ENCODE results near the gene NUAK1.

The NUAK1 gene

DNA sequence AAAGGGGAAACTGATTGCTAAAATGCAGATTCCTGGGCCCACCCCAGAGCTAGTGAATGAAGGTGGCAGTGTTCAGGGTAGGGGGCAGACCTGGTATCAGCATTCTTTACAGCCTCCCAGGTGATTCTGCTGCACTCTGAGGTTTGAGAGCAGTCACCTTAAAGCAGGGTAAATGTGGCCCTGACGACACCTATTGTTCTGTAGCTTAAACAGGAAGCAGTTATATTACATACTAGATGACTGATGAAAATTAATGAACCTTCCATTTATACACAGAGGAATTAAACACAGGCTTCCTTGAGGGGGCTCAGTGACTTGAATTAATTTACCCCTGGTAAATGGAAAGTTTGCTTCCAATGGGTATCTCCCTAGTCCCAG lies 25.3 kb downstream of the NUAK1 start:
- no peak overlapping the region for H3K27ac ChIP-seq
- TF ChIP-seq, protein P1, sequence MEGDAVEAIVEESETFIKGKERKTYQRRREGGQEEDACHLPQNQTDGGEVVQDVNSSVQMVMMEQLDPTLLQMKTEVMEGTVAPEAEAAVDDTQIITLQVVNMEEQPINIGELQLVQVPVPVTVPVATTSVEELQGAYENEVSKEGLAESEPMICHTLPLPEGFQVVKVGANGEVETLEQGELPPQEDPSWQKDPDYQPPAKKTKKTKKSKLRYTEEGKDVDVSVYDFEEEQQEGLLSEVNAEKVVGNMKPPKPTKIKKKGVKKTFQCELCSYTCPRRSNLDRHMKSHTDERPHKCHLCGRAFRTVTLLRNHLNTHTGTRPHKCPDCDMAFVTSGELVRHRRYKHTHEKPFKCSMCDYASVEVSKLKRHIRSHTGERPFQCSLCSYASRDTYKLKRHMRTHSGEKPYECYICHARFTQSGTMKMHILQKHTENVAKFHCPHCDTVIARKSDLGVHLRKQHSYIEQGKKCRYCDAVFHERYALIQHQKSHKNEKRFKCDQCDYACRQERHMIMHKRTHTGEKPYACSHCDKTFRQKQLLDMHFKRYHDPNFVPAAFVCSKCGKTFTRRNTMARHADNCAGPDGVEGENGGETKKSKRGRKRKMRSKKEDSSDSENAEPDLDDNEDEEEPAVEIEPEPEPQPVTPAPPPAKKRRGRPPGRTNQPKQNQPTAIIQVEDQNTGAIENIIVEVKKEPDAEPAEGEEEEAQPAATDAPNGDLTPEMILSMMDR (conservative IDR thresholded peaks at IDR 0.05): no peak
- TF ChIP-seq ZFX (IDR thresholded peaks at IDR 0.05): no peak

DNA sequence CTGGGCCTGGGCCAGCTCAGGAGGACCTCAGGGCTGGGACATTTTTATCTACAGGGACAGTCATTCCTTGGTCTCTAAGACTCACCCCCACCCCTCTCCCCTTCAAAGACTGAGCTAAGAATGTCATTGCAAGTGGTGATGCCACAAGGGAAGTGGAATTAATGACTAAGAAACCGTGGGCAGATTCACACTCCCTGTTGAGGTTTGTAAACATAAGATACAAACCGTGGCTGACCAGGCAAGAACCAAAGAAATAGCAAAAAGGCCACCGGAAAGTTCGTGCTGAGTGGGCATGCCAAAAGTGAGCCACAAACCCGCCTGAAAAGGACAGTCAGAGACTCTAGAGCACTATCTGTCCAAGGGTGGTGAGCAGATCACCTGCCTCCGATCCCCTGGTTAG lies 25.7 kb downstream of the NUAK1 start:
- TF ChIP-seq, protein P1 (conservative IDR thresholded peaks at IDR 0.05): no peak
- no peak for TF ChIP-seq ZFX (IDR thresholded peaks at IDR 0.05)
- H3K27ac ChIP-seq: no peak overlapping the region

DNA sequence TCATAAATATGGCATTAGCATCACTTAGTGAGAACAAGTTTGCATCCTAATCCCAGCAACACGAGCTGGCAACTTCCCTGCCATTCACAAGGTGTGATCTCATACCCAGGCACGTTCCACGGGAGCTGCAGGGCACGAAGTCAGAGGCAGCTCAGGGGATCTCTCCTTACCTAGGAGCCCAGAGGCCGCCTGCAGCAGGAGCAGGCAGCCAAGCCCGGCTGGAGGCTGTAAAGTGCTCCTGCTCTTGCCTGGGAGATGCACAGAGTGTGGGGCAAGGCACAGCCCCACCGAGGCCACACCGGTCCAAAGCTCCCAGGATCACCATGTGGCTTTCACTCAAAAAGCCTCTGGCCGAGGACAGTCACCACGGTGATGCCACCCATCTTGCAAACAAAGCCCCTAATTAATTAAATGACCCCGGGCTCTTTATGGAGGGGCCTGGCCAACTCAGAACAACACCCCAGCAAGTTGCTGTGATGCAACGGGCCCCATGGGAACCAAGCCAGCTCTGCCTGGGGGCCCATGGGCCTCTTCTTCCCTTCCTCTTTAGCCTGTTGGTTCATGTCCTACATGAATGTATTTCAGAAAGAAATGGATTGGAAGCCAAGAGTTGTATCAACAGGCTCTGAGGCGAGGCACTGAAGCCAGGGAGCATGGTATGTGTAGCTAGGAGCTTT lies 26.5 kb downstream of the NUAK1 start:
- no peak for TF ChIP-seq ZFX (IDR thresholded peaks at IDR 0.05)
- TF ChIP-seq, protein P1 (conservative IDR thresholded peaks at IDR 0.05): no peak
- H3K27ac ChIP-seq: no peak overlapping the region

DNA sequence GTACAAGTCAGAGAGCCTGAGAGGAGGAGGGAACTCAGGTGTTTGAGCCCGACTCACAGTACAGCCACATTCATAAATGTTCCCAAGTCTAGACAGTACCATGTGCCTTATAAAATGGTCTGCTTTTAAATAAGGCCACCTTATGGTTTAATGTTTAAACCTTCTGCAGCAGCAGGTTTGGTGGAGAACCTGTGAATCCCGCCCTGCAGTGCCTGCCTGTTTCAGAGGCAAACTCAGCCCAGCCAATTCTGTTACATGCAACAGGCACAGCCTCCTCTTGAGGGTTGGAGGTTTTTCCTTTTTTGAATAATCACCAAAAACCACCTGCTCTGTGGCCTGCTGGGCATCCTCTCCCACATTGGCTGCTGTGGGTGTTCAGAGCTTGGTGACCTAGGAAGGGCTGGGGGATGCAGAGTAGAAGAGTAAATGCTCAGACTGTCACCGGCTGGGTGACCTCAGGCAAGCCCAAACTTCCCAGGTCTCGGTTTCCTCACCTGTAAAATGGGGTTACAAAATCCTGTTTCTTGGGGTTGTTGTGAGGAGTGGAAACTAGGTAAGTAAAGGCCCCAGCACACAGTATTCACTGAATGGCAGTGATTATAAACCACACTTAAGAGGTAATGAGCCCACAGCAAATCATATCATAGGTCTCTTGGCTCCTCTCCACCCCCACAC lies 28.0 kb downstream of the NUAK1 start:
- no peak overlapping the region for H3K27ac ChIP-seq

DNA sequence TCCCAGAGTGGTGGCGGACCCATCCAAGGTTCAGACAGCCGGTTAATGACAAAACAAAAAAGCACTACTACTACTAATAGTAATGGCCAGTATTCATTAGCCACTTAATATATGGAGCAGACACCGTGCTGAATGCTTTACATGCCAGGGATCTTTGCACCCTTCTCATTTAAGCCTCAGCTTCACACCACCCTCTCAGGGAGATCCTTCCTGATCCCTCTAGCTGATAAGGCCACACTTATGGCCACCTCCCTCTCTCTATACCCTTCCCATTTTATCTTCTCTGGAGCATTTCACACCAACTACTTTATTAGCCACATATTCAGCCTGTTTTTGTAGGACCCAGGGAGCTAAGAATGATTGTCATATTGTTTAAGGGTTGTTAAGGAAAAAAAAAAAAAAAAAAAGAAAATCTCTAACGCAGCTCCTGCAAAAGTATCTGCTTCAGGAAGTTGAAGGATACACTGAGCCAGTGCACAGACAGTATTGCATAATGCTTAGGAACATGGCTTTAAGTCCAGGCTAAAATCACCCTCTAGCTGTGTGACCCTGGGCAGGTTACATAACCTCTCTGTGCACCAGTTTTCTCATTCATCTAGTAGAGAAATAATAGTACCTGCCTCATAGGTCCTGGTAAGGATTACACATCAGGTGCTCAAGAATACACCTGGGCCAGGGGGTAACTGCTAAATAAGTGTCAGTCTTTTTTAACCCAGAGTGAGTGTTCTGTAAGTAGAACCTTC lies 29.4 kb downstream of the NUAK1 start:
- H3K27ac ChIP-seq: no peak overlapping the region

More for the DNA sequence above, 28.0 kb downstream of the NUAK1 start:
- no peak for TF ChIP-seq ZFX (IDR thresholded peaks at IDR 0.05)
- TF ChIP-seq, protein P1 (conservative IDR thresholded peaks at IDR 0.05): no peak

DNA sequence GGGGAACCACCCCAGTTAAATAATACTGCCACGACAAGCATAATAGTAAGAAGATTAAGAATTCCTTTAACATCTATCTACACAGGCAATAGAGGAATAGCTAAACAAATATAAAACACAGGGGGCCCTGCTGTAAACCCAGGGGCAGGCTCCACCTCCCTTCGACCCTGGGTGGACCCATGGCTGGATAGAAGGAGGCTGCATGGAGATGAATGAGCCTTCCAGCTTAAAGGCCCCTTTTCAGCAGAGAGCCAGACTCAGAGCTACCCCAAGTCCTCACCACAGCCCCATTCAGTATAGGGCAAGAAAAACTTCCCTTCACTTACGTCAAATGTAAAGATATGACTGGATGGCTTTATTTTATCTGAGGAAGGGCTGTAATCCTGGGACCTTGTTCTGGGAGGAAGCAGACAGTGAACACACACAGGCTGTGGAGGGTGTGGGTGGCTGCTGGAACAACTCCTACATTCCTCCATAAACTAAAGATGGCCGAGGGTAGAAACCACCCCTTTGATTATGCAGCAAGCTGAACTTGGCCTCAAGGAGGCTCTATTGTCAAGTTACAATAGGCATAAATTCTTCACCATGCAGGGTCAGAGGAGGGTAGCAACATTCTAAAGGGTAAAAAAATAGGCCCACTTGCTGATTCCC lies 30.4 kb downstream of the NUAK1 start:
- TF ChIP-seq, protein P1 (conservative IDR thresholded peaks at IDR 0.05): no peak
- no peak for TF ChIP-seq ZFX (IDR thresholded peaks at IDR 0.05)
- H3K27ac ChIP-seq: no peak overlapping the region

More for the DNA sequence above, 29.4 kb downstream of the NUAK1 start:
- TF ChIP-seq, protein P1 (conservative IDR thresholded peaks at IDR 0.05): no peak
- TF ChIP-seq ZFX (IDR thresholded peaks at IDR 0.05): no peak

Measured in C4-2B (cell line).